VCaP (cell line): ENCODE results near the gene GRIK3.
"Not testable (repeated sequence)": the region's sequence is repeated elsewhere in the genome, so short reads cannot be mapped to it uniquely, and the experiment has no call there.

Experiments used
- H3K27ac ChIP-seq: fragments of 450-650 bp; 2 replicates; pipeline ENCODE4 v1.5.1; 2017
- CTCF ChIP-seq: fragments of 450-650 bp; conservative IDR thresholded peaks from 2 replicates; pipeline ENCODE4 v1.5.1; 2017; ENCODE audit warnings: mild to moderate bottlenecking, moderate library complexity

Gene GRIK3

GRCh38 chr1:36910886-36911540 is 123.3 kb downstream of the GRIK3 start:
- TF ChIP-seq CTCF, result no peak
- no peak overlapping the region for H3K27ac ChIP-seq

- H3K27ac ChIP-seq, result no peak overlapping the region
- no peak for TF ChIP-seq CTCF
These were observed 124.2 kb downstream of the GRIK3 start for GRCh38 chr1:36909946-36910725.

- H3K27ac ChIP-seq, result not testable (repeated sequence)
These were observed 125.0 kb downstream of the GRIK3 start for GRCh38 chr1:36909359-36909758.

GRCh38 chr1:36908096-36908495 is 126.2 kb downstream of the GRIK3 start:
- no peak overlapping the region for H3K27ac ChIP-seq
- no peak for TF ChIP-seq CTCF

- H3K27ac ChIP-seq, result no peak overlapping the region
- TF ChIP-seq CTCF, result no peak
These were observed 127.8 kb downstream of the GRIK3 start for GRCh38 chr1:36906555-36906954.

GRCh38 chr1:36905941-36906340 is 128.4 kb downstream of the GRIK3 start:
- H3K27ac ChIP-seq, result no peak overlapping the region
- TF ChIP-seq CTCF, result no peak

GRCh38 chr1:36900128-36900527 is 134.2 kb downstream of the GRIK3 start:
- no peak for TF ChIP-seq CTCF
- no peak overlapping the region for H3K27ac ChIP-seq

- H3K27ac ChIP-seq, result not testable (repeated sequence)
These were observed 136.5 kb downstream of the GRIK3 start for GRCh38 chr1:36897813-36898212.
